ENCODE data around the gene BSND. TPM values are rescaled to one million over a fixed set of nuclear protein-coding genes. Genes with fewer than 3 reads are reported as not detected.

The BSND gene
- total RNA-seq, 1 experiment from 2014 or later, result not detected

GRCh38 chr1:54978528-54979326 is 20.0 kb upstream of the BSND start:
- no peak for TF ChIP-seq EZH2 (IDR thresholded peaks at IDR 0.05; ENCODE audit: low read length, unreplicated experiment)
- TF ChIP-seq EZH2phosphoT487 (IDR thresholded peaks at IDR 0.05; ENCODE audit: borderline replicate concordance, low read length), result no peak
- no peak for TF ChIP-seq CTCF (conservative IDR thresholded peaks at IDR 0.05; ENCODE audit: low read depth, low read length)
- CTCF ChIA-PET, result no interaction called here
- POLR2A ChIA-PET (ENCODE audit: unreplicated experiment), result no interaction called here
- H3K9me3 ChIP-seq (ENCODE audit: low read length), result no peaks in the 10 kb centered on the region
- no peaks in the 10 kb centered on the region for H4K20me1 ChIP-seq (ENCODE audit: low read length)
- DNase-seq (no peak), ATAC-seq (no peak)
- no peak overlapping the region for H3K9ac ChIP-seq (ENCODE audit: low read length)
- no peaks in the 10 kb centered on the region for H3K27me3 ChIP-seq (ENCODE audit: low read length)
- H3K4me1 ChIP-seq (ENCODE audit: insufficient read depth, low read length), result peaks cover 17% of the 10 kb centered on the region
- H3K27ac ChIP-seq (ENCODE audit: low read length), result no peak overlapping the region
- H3K4me2 ChIP-seq (ENCODE audit: low read length), result no peak overlapping the region
- H3K9me2 ChIP-seq (replicated peaks; ENCODE audit: low read length), result no peaks in the 10 kb centered on the region
- no peak overlapping the region for H2AFZ ChIP-seq (ENCODE audit: low read length)
- no peaks in the 10 kb centered on the region for H3K79me2 ChIP-seq (ENCODE audit: low read length)
- H3K36me3 ChIP-seq (ENCODE audit: low read depth, low read length), result no peaks in the 10 kb centered on the region
- H3F3A ChIP-seq (ENCODE audit: low read length, unreplicated experiment), result no peaks in the 10 kb centered on the region
- no peak overlapping the region for H3K4me3 ChIP-seq (ENCODE audit: low read length)
- BruUV-seq (replicated peaks), result no TSS peak
- intact Hi-C loops (cut with micrococcal nuclease), result no loop called here

GRCh38 chr1:54979327-54979891 is 19.3 kb upstream of the BSND start:
- Histone ChIP-seq H3K27ac (ENCODE audit: low read length) (no peak overlapping the region), H3K9me3 (ENCODE audit: low read length) (no peaks in the 10 kb centered on the region), H2AFZ (ENCODE audit: low read length) (no peak overlapping the region), H3K36me3 (ENCODE audit: low read depth, low read length) (no peaks in the 10 kb centered on the region), H3K27me3 (ENCODE audit: low read length) (no peaks in the 10 kb centered on the region), H3F3A (ENCODE audit: low read length, unreplicated experiment) (no peaks in the 10 kb centered on the region), H3K9me2 (replicated peaks; ENCODE audit: low read length) (no peaks in the 10 kb centered on the region), H3K79me2 (ENCODE audit: low read length) (no peaks in the 10 kb centered on the region), H3K4me2 (ENCODE audit: low read length) (peak overlapping the region; percentile 98; the same call in 1 of the 2 replicates), H3K4me1 (ENCODE audit: insufficient read depth, low read length) (peaks cover 17% of the 10 kb centered on the region), H3K4me3 (ENCODE audit: low read length) (no peak overlapping the region), H4K20me1 (ENCODE audit: low read length) (no peaks in the 10 kb centered on the region), H3K9ac (ENCODE audit: low read length) (no peak overlapping the region)
- intact Hi-C loops (cut with micrococcal nuclease), result no loop called here
- BruUV-seq (replicated peaks), result no TSS peak
- ChIA-PET CTCF (no interaction called here), POLR2A (ENCODE audit: unreplicated experiment) (no interaction called here)
- ATAC-seq (no peak), DNase-seq (no peak)
- TF ChIP-seq CTCF (conservative IDR thresholded peaks at IDR 0.05; ENCODE audit: low read depth, low read length), result no peak
- no peak for TF ChIP-seq EZH2 (IDR thresholded peaks at IDR 0.05; ENCODE audit: low read length, unreplicated experiment)
- no peak for TF ChIP-seq EZH2phosphoT487 (IDR thresholded peaks at IDR 0.05; ENCODE audit: borderline replicate concordance, low read length)

GRCh38 chr1:54980046-54980527 is 18.6 kb upstream of the BSND start:
- Histone ChIP-seq H3K36me3 (ENCODE audit: low read depth, low read length) (no peaks in the 10 kb centered on the region), H3K4me3 (ENCODE audit: low read length) (peak overlapping the region; percentile 72), H3K9me3 (ENCODE audit: low read length) (no peaks in the 10 kb centered on the region), H2AFZ (ENCODE audit: low read length) (peak overlapping the region; percentile 93), H4K20me1 (ENCODE audit: low read length) (no peaks in the 10 kb centered on the region), H3K9me2 (replicated peaks; ENCODE audit: low read length) (no peaks in the 10 kb centered on the region), H3K79me2 (ENCODE audit: low read length) (no peaks in the 10 kb centered on the region), H3F3A (ENCODE audit: low read length, unreplicated experiment) (no peaks in the 10 kb centered on the region), H3K4me1 (ENCODE audit: insufficient read depth, low read length) (peaks cover 17% of the 10 kb centered on the region), H3K27ac (ENCODE audit: low read length) (no peak overlapping the region), H3K4me2 (ENCODE audit: low read length) (peak overlapping the region; percentile 98), H3K9ac (ENCODE audit: low read length) (0 out of 2 replicates have a peak overlapping the region, but pooled peaks have one; percentile 29), H3K27me3 (ENCODE audit: low read length) (no peaks in the 10 kb centered on the region)
- intact Hi-C loops (cut with micrococcal nuclease), result no loop called here
- DNase-seq (no peak), ATAC-seq (peak; percentile 5; the same call in 1 of the 2 replicates)
- TF ChIP-seq EZH2 (IDR thresholded peaks at IDR 0.05; ENCODE audit: low read length, unreplicated experiment), result no peak
- no peak for TF ChIP-seq EZH2phosphoT487 (IDR thresholded peaks at IDR 0.05; ENCODE audit: borderline replicate concordance, low read length)
- TF ChIP-seq CTCF (conservative IDR thresholded peaks at IDR 0.05; ENCODE audit: low read depth, low read length), result no peak
- ChIA-PET POLR2A (ENCODE audit: unreplicated experiment) (no interaction called here), CTCF (no interaction called here)
- no TSS peak for BruUV-seq (replicated peaks)

All from PC-3 (cell line).